ENCODE data around the gene PPP2R5E.
"Not testable (repeated sequence)": the region's sequence is repeated elsewhere in the genome, so short reads cannot be mapped to it uniquely, and the experiment has no call there.

Gene PPP2R5E

GRCh38 chr14:63426838-63427352, 116.3 kb downstream of the PPP2R5E start:
- no peak for DNase-seq

GRCh38 chr14:63423889-63424288, 119.3 kb downstream of the PPP2R5E start:
- no peak for DNase-seq

GRCh38 chr14:63423381-63423780, 119.8 kb downstream of the PPP2R5E start:
- no peak for DNase-seq

- no peak for DNase-seq
Measured at GRCh38 chr14:63421919-63422318, 121.3 kb downstream of the PPP2R5E start.

GRCh38 chr14:63421226-63421625, 122.0 kb downstream of the PPP2R5E start:
- no peak for DNase-seq

GRCh38 chr14:63418020-63418419, 125.2 kb downstream of the PPP2R5E start:
- DNase-seq: no peak

- no peak for DNase-seq
Measured at GRCh38 chr14:63413009-63413408, 130.2 kb downstream of the PPP2R5E start.

GRCh38 chr14:63406333-63406732, 136.8 kb downstream of the PPP2R5E start:
- DNase-seq: no peak

GRCh38 chr14:63405715-63406114, 137.5 kb downstream of the PPP2R5E start:
- no peak for DNase-seq

- no peak for DNase-seq
Measured at GRCh38 chr14:63404906-63405305, 138.3 kb downstream of the PPP2R5E start.

- no peak for DNase-seq
Measured at GRCh38 chr14:63401646-63402045, 141.5 kb downstream of the PPP2R5E start.

GRCh38 chr14:63398952-63399351, 144.2 kb downstream of the PPP2R5E start:
- DNase-seq: no peak

GRCh38 chr14:63394841-63395240, 148.3 kb downstream of the PPP2R5E start:
- DNase-seq: no peak

GRCh38 chr14:63394432-63394831, 148.7 kb downstream of the PPP2R5E start:
- no peak for DNase-seq

- no peak for DNase-seq
Measured at GRCh38 chr14:63393012-63393411, 150.2 kb downstream of the PPP2R5E start.

- no peak for DNase-seq
Measured at GRCh38 chr14:63392236-63392635, 150.9 kb downstream of the PPP2R5E start.

GRCh38 chr14:63388766-63389431, 154.3 kb downstream of the PPP2R5E start:
- peak; percentile 50 for DNase-seq

- no peak for DNase-seq
Measured at GRCh38 chr14:63387711-63388110, 155.5 kb downstream of the PPP2R5E start.

GRCh38 chr14:63383776-63384367, 159.3 kb downstream of the PPP2R5E start:
- no peak for DNase-seq

GRCh38 chr14:63378444-63378843, 164.7 kb downstream of the PPP2R5E start:
- DNase-seq: no peak

- no peak for DNase-seq
Measured at GRCh38 chr14:63375769-63376168, 167.4 kb downstream of the PPP2R5E start.

GRCh38 chr14:63371613-63372012, 171.6 kb downstream of the PPP2R5E start:
- not testable (repeated sequence) for DNase-seq

- no peak for DNase-seq
Measured at GRCh38 chr14:63371033-63371432, 172.1 kb downstream of the PPP2R5E start.

- no peak for DNase-seq
Measured at GRCh38 chr14:63367742-63368364, 175.3 kb downstream of the PPP2R5E start.

All from CD4-positive, alpha-beta T cell treated with Interleukin-6 for 4 hours (primary cell).